Psoas muscle (tissue), 8 donors: ENCODE results near the gene CRACR2B. TPM values are rescaled to one million over a fixed set of nuclear protein-coding genes. Genes with fewer than 3 reads are reported as not detected.

Source experiments
- ATAC-seq, 4 donors: fragments of 200-7000 bp; cut with Tn5 transposase; one replicate each; pipeline ENCODE4 v1.9.1; 2020; ENCODE audit warnings: moderate library complexity in 3 of 4, mild to moderate bottlenecking in 2 of 4
- DNase-seq, 2 donors: peaks; one replicate each; pipeline ENCODE4 v3.0.0-alpha.2; 2020
- H3K27ac ChIP-seq: fragments of 200-600 bp; one replicate; pipeline ENCODE4 v1.8.0; 2022
- H3K27me3 ChIP-seq, 3 donors: fragments of 200-600 bp in 1 of 3; one replicate each; pipeline versions ENCODE4 v1.6.1 to v1.8.0; 2013 to 2022; ENCODE audit warnings: low read length in 2 of 3, mild to moderate bottlenecking in 2 of 3, moderate library complexity in 1 of 3; ENCODE audit not compliant: insufficient read depth in 3 of 3
- H3K36me3 ChIP-seq, 2 donors: fragments of 200-600 bp in 1 of 2; one replicate each; pipeline versions ENCODE4 v1.6.1 to v1.8.0; 2013 to 2022; ENCODE audit warnings: low read depth in 1 of 2, mild to moderate bottlenecking in 1 of 2, moderate library complexity in 1 of 2; ENCODE audit not compliant: insufficient read depth in 1 of 2
- H3K4me1 ChIP-seq: fragments of 200-600 bp; one replicate; pipeline ENCODE4 v1.8.0; 2022
- H3K4me3 ChIP-seq: fragments of 200-600 bp; one replicate; pipeline ENCODE4 v1.8.0; 2022; ENCODE audit warnings: mild to moderate bottlenecking
- H3K9me3 ChIP-seq: fragments of 200-600 bp; one replicate; pipeline ENCODE4 v1.8.0; 2022
- CTCF ChIP-seq: fragments of 200-600 bp; IDR thresholded peaks from one replicate; pipeline ENCODE4 v1.8.0; 2022; ENCODE audit warnings: antibody characterized with exemption
- WGBS, 3 donors: extraction: QIAGEN DNeasy Blood & Tissue Kit; methylation state at CpG; one replicate each; pipeline versions ENCODE4 v1.1.6 to v1.1.7; 2013; 5-methylcytosine and 5-hydroxymethylcytosine counted together
- intact Hi-C, 2 donors: fragments of 100-400 bp; cut with DNase I; formaldehyde crosslinking; loops; one replicate each; pipeline versions ENCODE4 v1.11.0 to v1.14.2; 2022
- polyA plus RNA-seq, 3 donors: library from polyadenylated mRNA; stranded (reverse); fragments of 200-250 nt; gene quantifications; one replicate each; pipeline ENCODE4 v1.2.3, GENCODE V29; 2013
- total RNA-seq, 4 donors: library from RNA; stranded (reverse); fragmentation: NEBNext Ultra II Directional in 2 of 4; extraction: Animal tissue kit (Norgen Biotek cat#: 25700) in 2 of 4; gene quantifications; one replicate each; pipeline versions ENCODE4 v1.2.1 to v1.2.4, GENCODE V29; 2021 to 2023
- donor health status: healthy with polysubstance abuse.
- donor health status: DM: no; HTN: no; CAD: no; lungs with moderate emphysema.
- donor health status: Bipolar disorder and iron deficiency.
- donor health status: healthy.
- donor health status: DM: yes; HTN: yes; CAD: no.
- donor health status: DM: no; HTN: no; CAD: no.
- donor health status: DM: no; HTN: no; CAD: no.
- donor health status: DM: yes; HTN: yes; CAD: no.

The CRACR2B gene
- total and polyA plus RNA-seq, 7 donors = 1.9 to 8.9 (median 2.8) TPM

GRCh38 chr11:880447-880846 lies 52.7 kb downstream of the CRACR2B start:
- H3K27ac ChIP-seq = no peak overlapping the region
- peaks cover 11% of the 10 kb centered on the region for H3K4me1 ChIP-seq
- no peak overlapping the region for H3K4me3 ChIP-seq
- intact Hi-C loops = no loop called here
- 89 to 92% (median 92%) methylated on average over 14 of the region's 14 CpGs for WGBS, 3 donors
- no peak for ATAC-seq
- peaks cover 2 to 29% of the 10 kb centered on the region in 2 donors for H3K36me3 ChIP-seq
- H3K27me3 ChIP-seq = no peaks in the 10 kb centered on the region
- TF ChIP-seq CTCF = no peak
- DNase-seq = no peak
- no peaks in the 10 kb centered on the region for H3K9me3 ChIP-seq

Other genes starting within 250 kb of the CRACR2B start
- gene IRF7, start 212.0 kb upstream of the CRACR2B start, total RNA-seq = 10 to 100 TPM in 3 of 4 donors, 1 to 10 TPM in 1; 7.5 to 23.1 (median 15.2) TPM
- gene IRF7, start 212.0 kb upstream of the CRACR2B start, polyA plus RNA-seq = 10 to 100 TPM in 2 of 3 donors, 1 to 10 TPM in 1; 9.4 to 13.2 (median 12.9) TPM
- gene CDHR5, start 203.0 kb upstream of the CRACR2B start, total RNA-seq = under 1 TPM in 1 of 4 donors, not detected in 3; 0.20 TPM
- gene CDHR5, start 203.0 kb upstream of the CRACR2B start, polyA plus RNA-seq = under 1 TPM in 2 of 3 donors, not detected in 1; 0.07 to 0.34 TPM
- 1 to 10 TPM in 2 of 4 donors, under 1 TPM in 1, not detected in 1; 0.89 to 4.8 (median 1.8) TPM for gene SCT, start 200.7 kb upstream of the CRACR2B start, total RNA-seq
- gene SCT, start 200.7 kb upstream of the CRACR2B start, polyA plus RNA-seq = under 1 TPM in 1 of 3 donors, not detected in 2; 0.44 TPM
- gene DRD4, start 190.7 kb upstream of the CRACR2B start, total RNA-seq = 1 to 10 TPM in 2 of 4 donors, under 1 TPM in 1, not detected in 1; 0.55 to 1.2 (median 1.1) TPM
- under 1 TPM in 2 of 3 donors, not detected in 1; 0.14 to 0.18 TPM for gene DRD4, start 190.7 kb upstream of the CRACR2B start, polyA plus RNA-seq
- gene DEAF1, start 132.7 kb upstream of the CRACR2B start, total RNA-seq = 10 to 100 TPM; 15.0 to 30.0 (median 21.0) TPM
- gene DEAF1, start 132.7 kb upstream of the CRACR2B start, polyA plus RNA-seq = 10 to 100 TPM; 12.5 to 18.1 (median 15.3) TPM
- 10 to 100 TPM in 2 of 4 donors, 1 to 10 TPM in 2; 5.9 to 15.7 (median 9.7) TPM for gene TMEM80, start 132.1 kb upstream of the CRACR2B start, total RNA-seq
- 10 to 100 TPM in 2 of 3 donors, 1 to 10 TPM in 1; 7.4 to 16.3 (median 10.1) TPM for gene TMEM80, start 132.1 kb upstream of the CRACR2B start, polyA plus RNA-seq
- gene EPS8L2, start 121.7 kb upstream of the CRACR2B start, total RNA-seq = 1 to 10 TPM in 3 of 4 donors, under 1 TPM in 1; 0.89 to 3.1 (median 1.5) TPM
- under 1 TPM; 0.47 to 0.63 (median 0.56) TPM for gene EPS8L2, start 121.7 kb upstream of the CRACR2B start, polyA plus RNA-seq
- gene TALDO1, start 80.5 kb upstream of the CRACR2B start, total RNA-seq = 100 to 1,000 TPM in 1 of 4 donors, 10 to 100 TPM in 3; 77.7 to 140 (median 81.8) TPM
- gene TALDO1, start 80.5 kb upstream of the CRACR2B start, polyA plus RNA-seq = 10 to 100 TPM; 58.7 to 77.6 (median 65.9) TPM
- 10 to 100 TPM; 13.6 to 32.6 (median 22.2) TPM for gene GATD1, start 50.4 kb upstream of the CRACR2B start, total RNA-seq
- gene GATD1, start 50.4 kb upstream of the CRACR2B start, polyA plus RNA-seq = 10 to 100 TPM; 11.0 to 20.9 (median 17.7) TPM
- under 1 TPM in 1 of 4 donors, not detected in 3; 0.22 TPM for gene CEND1, start 37.8 kb upstream of the CRACR2B start, total RNA-seq
- gene CEND1, start 37.8 kb upstream of the CRACR2B start, polyA plus RNA-seq = under 1 TPM; 0.09 to 0.33 (median 0.11) TPM
- gene SLC25A22, start 29.6 kb upstream of the CRACR2B start, total RNA-seq = 1 to 10 TPM; 1.5 to 2.9 (median 2.2) TPM
- gene SLC25A22, start 29.6 kb upstream of the CRACR2B start, polyA plus RNA-seq = 1 to 10 TPM in 1 of 3 donors, under 1 TPM in 2; 0.49 to 4.3 (median 0.56) TPM
- gene PIDD1, start 22.7 kb upstream of the CRACR2B start, total RNA-seq = 10 to 100 TPM in 3 of 4 donors, 1 to 10 TPM in 1; 8.7 to 13.8 (median 10.4) TPM
- gene PIDD1, start 22.7 kb upstream of the CRACR2B start, polyA plus RNA-seq = 10 to 100 TPM in 2 of 3 donors, 1 to 10 TPM in 1; 9.4 to 16.2 (median 10.9) TPM
- 1,000 to 10,000 TPM; 1,082 to 1,565 (median 1,354) TPM for gene RPLP2, start 18.0 kb upstream of the CRACR2B start, total RNA-seq
- 1,000 to 10,000 TPM in 1 of 3 donors, 100 to 1,000 TPM in 2; 779 to 1,781 (median 798) TPM for gene RPLP2, start 18.0 kb upstream of the CRACR2B start, polyA plus RNA-seq
- 100 to 1,000 TPM; 125 to 247 (median 175) TPM for gene PNPLA2, start 9.0 kb upstream of the CRACR2B start, total RNA-seq
- 10 to 100 TPM; 64.8 to 87.9 (median 83.8) TPM for gene PNPLA2, start 9.0 kb upstream of the CRACR2B start, polyA plus RNA-seq
- gene CD151, start 5.0 kb downstream of the CRACR2B start, total RNA-seq = 100 to 1,000 TPM; 149 to 175 (median 161) TPM
- gene CD151, start 5.0 kb downstream of the CRACR2B start, polyA plus RNA-seq = 100 to 1,000 TPM; 158 to 358 (median 224) TPM
- gene POLR2L, start 14.6 kb downstream of the CRACR2B start, total RNA-seq = 100 to 1,000 TPM; 113 to 205 (median 156) TPM
- 100 to 1,000 TPM; 114 to 178 (median 176) TPM for gene POLR2L, start 14.6 kb downstream of the CRACR2B start, polyA plus RNA-seq
- gene TSPAN4, start 14.9 kb downstream of the CRACR2B start, total RNA-seq = 10 to 100 TPM; 13.9 to 22.1 (median 16.8) TPM
- 10 to 100 TPM; 11.4 to 38.5 (median 25.1) TPM for gene TSPAN4, start 14.9 kb downstream of the CRACR2B start, polyA plus RNA-seq
- 10 to 100 TPM; 31.2 to 44.5 (median 34.7) TPM for gene CHID1, start 82.9 kb downstream of the CRACR2B start, total RNA-seq
- gene CHID1, start 82.9 kb downstream of the CRACR2B start, polyA plus RNA-seq = 10 to 100 TPM; 25.5 to 40.4 (median 28.3) TPM
- gene AP2A2, start 98.0 kb downstream of the CRACR2B start, total RNA-seq = 10 to 100 TPM; 26.5 to 31.4 (median 27.7) TPM
- gene AP2A2, start 98.0 kb downstream of the CRACR2B start, polyA plus RNA-seq = 10 to 100 TPM; 15.9 to 21.7 (median 19.8) TPM
- gene MUC6, start 208.8 kb downstream of the CRACR2B start, total RNA-seq = not detected
- under 1 TPM; under 0.01 to 0.04 (median 0.01) TPM for gene MUC6, start 208.8 kb downstream of the CRACR2B start, polyA plus RNA-seq
- under 1 TPM in 3 of 4 donors, not detected in 1; 0.02 to 0.44 (median 0.04) TPM for gene MUC2, start 247.0 kb downstream of the CRACR2B start, total RNA-seq
- gene MUC2, start 247.0 kb downstream of the CRACR2B start, polyA plus RNA-seq = under 1 TPM in 2 of 3 donors, not detected in 1; under 0.01 to 0.01 TPM